ES-I3 (cell line): ENCODE data around the gene ACTA2.

Experiments
- H3K36me3 ChIP-seq: 2 replicates; pipeline ENCODE4 v1.6.1; 2013; ENCODE audit warnings: mild to moderate bottlenecking, low read length, control low read depth, moderate library complexity; ENCODE audit not compliant: insufficient read depth
- H3K4me1 ChIP-seq: 2 replicates; pipeline ENCODE4 v1.6.1; 2013; ENCODE audit warnings: mild to moderate bottlenecking, control low read depth, low read length; ENCODE audit not compliant: insufficient read depth
- H3K9ac ChIP-seq: 2 replicates; pipeline ENCODE4 v1.6.1; 2013; ENCODE audit warnings: low read depth, mild to moderate bottlenecking, low read length, moderate library complexity
- H3K9me3 ChIP-seq: 2 replicates; pipeline ENCODE4 v1.6.1; 2013; ENCODE audit warnings: mild to moderate bottlenecking, low read length, moderate library complexity; ENCODE audit not compliant: control insufficient read depth, insufficient read depth

ACTA2 gene

GRCh38 chr10:88987840-88988239 is 35.3 kb upstream of the ACTA2 start:
- Histone ChIP-seq H3K4me1 (no peaks in the 10 kb centered on the region), H3K9ac (no peak overlapping the region), H3K9me3 (no peaks in the 10 kb centered on the region), H3K36me3 (no peaks in the 10 kb centered on the region; the same call in 1 of the 2 replicates)

GRCh38 chr10:88987243-88987725 is 34.7 kb upstream of the ACTA2 start:
- H3K36me3 ChIP-seq: no peaks in the 10 kb centered on the region; the same call in 1 of the 2 replicates
- H3K4me1 ChIP-seq: no peaks in the 10 kb centered on the region
- H3K9ac ChIP-seq: no peak overlapping the region
- no peaks in the 10 kb centered on the region for H3K9me3 ChIP-seq

- H3K9me3 ChIP-seq: no peaks in the 10 kb centered on the region
- no peaks in the 10 kb centered on the region for H3K4me1 ChIP-seq
- no peaks in the 10 kb centered on the region; the same call in 1 of the 2 replicates for H3K36me3 ChIP-seq
- H3K9ac ChIP-seq: no peak overlapping the region
These were observed 34.1 kb upstream of the ACTA2 start for GRCh38 chr10:88986549-88987242.

GRCh38 chr10:88984525-88984924 is 32.0 kb upstream of the ACTA2 start:
- Histone ChIP-seq H3K4me1 (peaks cover 2% of the 10 kb centered on the region; the same call in 1 of the 2 replicates), H3K9me3 (no peaks in the 10 kb centered on the region)

GRCh38 chr10:88983939-88984338 is 31.4 kb upstream of the ACTA2 start:
- no peaks in the 10 kb centered on the region; the same call in 1 of the 2 replicates for H3K36me3 ChIP-seq
- no peak overlapping the region for H3K9ac ChIP-seq
- H3K9me3 ChIP-seq: no peaks in the 10 kb centered on the region
- peaks cover 3% of the 10 kb centered on the region; the same call in 1 of the 2 replicates for H3K4me1 ChIP-seq

More at GRCh38 chr10:88984525-88984924, 32.0 kb upstream of the ACTA2 start:
- no peak overlapping the region for H3K9ac ChIP-seq
- no peaks in the 10 kb centered on the region; the same call in 1 of the 2 replicates for H3K36me3 ChIP-seq

GRCh38 chr10:88983206-88983605 is 30.6 kb upstream of the ACTA2 start:
- no peaks in the 10 kb centered on the region; the same call in 1 of the 2 replicates for H3K36me3 ChIP-seq
- H3K9ac ChIP-seq: no peak overlapping the region
- no peaks in the 10 kb centered on the region for H3K9me3 ChIP-seq
- peaks cover 3% of the 10 kb centered on the region; the same call in 1 of the 2 replicates for H3K4me1 ChIP-seq

GRCh38 chr10:88982366-88982765 is 29.8 kb upstream of the ACTA2 start:
- Histone ChIP-seq H3K4me1 (peaks cover 3% of the 10 kb centered on the region; the same call in 1 of the 2 replicates), H3K9ac (no peak overlapping the region), H3K36me3 (no peaks in the 10 kb centered on the region; the same call in 1 of the 2 replicates), H3K9me3 (no peaks in the 10 kb centered on the region)

- Histone ChIP-seq H3K4me1 (peaks cover 3% of the 10 kb centered on the region; the same call in 1 of the 2 replicates), H3K36me3 (no peaks in the 10 kb centered on the region; the same call in 1 of the 2 replicates), H3K9me3 (no peaks in the 10 kb centered on the region), H3K9ac (no peak overlapping the region)
These were observed 28.9 kb upstream of the ACTA2 start for GRCh38 chr10:88981435-88981834.

GRCh38 chr10:88980800-88981199 is 28.2 kb upstream of the ACTA2 start:
- no peak overlapping the region for H3K9ac ChIP-seq
- H3K36me3 ChIP-seq: no peaks in the 10 kb centered on the region; the same call in 1 of the 2 replicates
- peaks cover 3% of the 10 kb centered on the region; the same call in 1 of the 2 replicates for H3K4me1 ChIP-seq

GRCh38 chr10:88980247-88980646 is 27.7 kb upstream of the ACTA2 start:
- no peaks in the 10 kb centered on the region; the same call in 1 of the 2 replicates for H3K36me3 ChIP-seq
- H3K9ac ChIP-seq: no peak overlapping the region
- peaks cover 3% of the 10 kb centered on the region; the same call in 1 of the 2 replicates for H3K4me1 ChIP-seq
- no peaks in the 10 kb centered on the region for H3K9me3 ChIP-seq

More at GRCh38 chr10:88980800-88981199, 28.2 kb upstream of the ACTA2 start:
- H3K9me3 ChIP-seq: no peaks in the 10 kb centered on the region

- Histone ChIP-seq H3K9ac (no peak overlapping the region), H3K4me1 (peaks cover 3% of the 10 kb centered on the region; the same call in 1 of the 2 replicates), H3K36me3 (no peaks in the 10 kb centered on the region; the same call in 1 of the 2 replicates), H3K9me3 (no peaks in the 10 kb centered on the region)
These were observed 27.0 kb upstream of the ACTA2 start for GRCh38 chr10:88979603-88980002.

- Histone ChIP-seq H3K9me3 (no peaks in the 10 kb centered on the region), H3K36me3 (no peaks in the 10 kb centered on the region), H3K4me1 (peaks cover 3% of the 10 kb centered on the region; the same call in 1 of the 2 replicates), H3K9ac (no peak overlapping the region)
These were observed 26.6 kb upstream of the ACTA2 start for GRCh38 chr10:88979153-88979562.

GRCh38 chr10:88978463-88978862 is 25.9 kb upstream of the ACTA2 start:
- Histone ChIP-seq H3K9me3 (no peaks in the 10 kb centered on the region), H3K9ac (no peak overlapping the region), H3K36me3 (no peaks in the 10 kb centered on the region), H3K4me1 (peaks cover 3% of the 10 kb centered on the region; the same call in 1 of the 2 replicates)

GRCh38 chr10:88975377-88975720 is 22.8 kb upstream of the ACTA2 start:
- Histone ChIP-seq H3K9me3 (no peaks in the 10 kb centered on the region), H3K36me3 (no peaks in the 10 kb centered on the region), H3K9ac (no peak overlapping the region), H3K4me1 (peaks cover 3% of the 10 kb centered on the region; the same call in 1 of the 2 replicates)
